GM23338 (cell line): ENCODE data around the gene NAP1L4. TPM values are rescaled to one million over a fixed set of nuclear protein-coding genes. Genes with fewer than 3 reads are reported as not detected.

Experiments
- ATAC-seq: fragments of 200-7000 bp; cut with Tn5 transposase; 3 replicates; pipeline ENCODE4 v1.9.1; 2020
- DNase-seq: peaks from one replicate; pipeline ENCODE4 v3.0.0-alpha.2; 2015; ENCODE audit warnings: low spot score
- H2AFZ ChIP-seq: fragments of 200-600 bp; sonication (generic); 2 replicates; pipeline ENCODE4 v1.8.0; 2016; ENCODE audit warnings: antibody characterized with exemption, mild to moderate bottlenecking, moderate library complexity
- H3F3A ChIP-seq: fragments of 200-600 bp; sonication (generic); replicated peaks from 2 replicates; pipeline ENCODE4 v1.8.0; 2017; ENCODE audit warnings: antibody characterized with exemption, mixed run types, low read depth
- H3K27ac ChIP-seq: fragments of 200-600 bp; sonication (generic); 2 replicates; pipeline ENCODE4 v1.6.1; 2016; ENCODE audit warnings: low read depth
- H3K27me3 ChIP-seq: fragments of 200-600 bp; sonication (generic); 2 replicates; pipeline ENCODE4 v1.8.0; 2016; ENCODE audit warnings: mild to moderate bottlenecking, mixed run types, moderate library complexity; ENCODE audit not compliant: insufficient read depth
- H3K36me3 ChIP-seq: fragments of 200-600 bp; sonication (generic); 2 replicates; pipeline ENCODE4 v1.8.0; 2016; ENCODE audit warnings: mild to moderate bottlenecking; ENCODE audit not compliant: insufficient read depth
- H3K4me1 ChIP-seq: fragments of 200-600 bp; sonication (generic); 2 replicates; pipeline ENCODE4 v1.8.0; 2016; ENCODE audit warnings: mild to moderate bottlenecking, moderate library complexity; ENCODE audit not compliant: insufficient read depth
- H3K4me2 ChIP-seq: fragments of 200-600 bp; sonication (generic); 2 replicates; pipeline ENCODE4 v1.7.1; 2017; ENCODE audit warnings: mixed run types
- H3K4me3 ChIP-seq: fragments of 200-600 bp; sonication (generic); 2 replicates; pipeline ENCODE4 v1.6.1; 2016; ENCODE audit warnings: mixed run types
- H3K79me2 ChIP-seq: fragments of 200-600 bp; sonication (generic); replicated peaks from 2 replicates; pipeline ENCODE4 v1.8.0; 2017; ENCODE audit warnings: mild to moderate bottlenecking; ENCODE audit not compliant: insufficient read depth
- H3K9me2 ChIP-seq: fragments of 200-600 bp; sonication (generic); 2 replicates; pipeline ENCODE4 v1.8.0; 2017; ENCODE audit not compliant: insufficient read depth
- H4K20me1 ChIP-seq: fragments of 200-600 bp; sonication (generic); replicated peaks from 2 replicates; pipeline ENCODE4 v1.8.0; 2017; ENCODE audit warnings: mild to moderate bottlenecking; ENCODE audit not compliant: insufficient read depth
- H3K27ac Mint-ChIP-seq: 2 replicates; pipeline ENCODE4 v1.8.0; 2020; ENCODE audit warnings: inconsistent platforms, mild to moderate bottlenecking, moderate library complexity, mixed read lengths
- H3K27me3 Mint-ChIP-seq: 3 replicates; pipeline ENCODE4 v1.8.0; 2022; ENCODE audit warnings: low read depth, mild to moderate bottlenecking, moderate library complexity, mixed read lengths, inconsistent platforms; ENCODE audit not compliant: insufficient read depth, poor library complexity
- H3K36me3 Mint-ChIP-seq: 3 replicates; pipeline ENCODE4 v1.8.0; 2021; ENCODE audit warnings: low read depth, mild to moderate bottlenecking, inconsistent platforms, moderate library complexity, mixed read lengths
- H3K4me1 Mint-ChIP-seq: 3 replicates; pipeline ENCODE4 v1.8.0; 2020; ENCODE audit warnings: mild to moderate bottlenecking, inconsistent platforms, mixed read lengths
- H3K4me3 Mint-ChIP-seq: 3 replicates; pipeline ENCODE4 v1.8.0; 2021; ENCODE audit warnings: moderate library complexity, mild to moderate bottlenecking, inconsistent platforms, mixed read lengths
- H3K9me3 Mint-ChIP-seq: 3 replicates; pipeline ENCODE4 v1.8.0; 2020; ENCODE audit warnings: moderate library complexity, mild to moderate bottlenecking, inconsistent platforms, mixed read lengths
- CREB1 ChIP-seq: fragments of 250-450 bp; sonication (Bioruptor Pico); IDR thresholded peaks from 2 replicates; pipeline ENCODE4 v1.5.0; 2020; ENCODE audit warnings: low read depth, mild to moderate bottlenecking, moderate library complexity
- ETS1 ChIP-seq: IDR thresholded peaks from 2 replicates; pipeline ENCODE4 v1.6.1; 2016; ENCODE audit warnings: antibody characterized with exemption
- EZH2 ChIP-seq: fragments of 200-600 bp; sonication (generic); IDR thresholded peaks from one replicate; pipeline ENCODE4 v1.8.0; 2017; ENCODE audit warnings: antibody characterized with exemption, mild to moderate bottlenecking, low read depth; ENCODE audit not compliant: unreplicated experiment
- EZH2phosphoT487 ChIP-seq: fragments of 200-600 bp; sonication (generic); IDR thresholded peaks from one replicate; pipeline ENCODE4 v1.8.1; 2018; ENCODE audit warnings: antibody characterized with exemption; ENCODE audit not compliant: unreplicated experiment
- JUNB ChIP-seq: IDR thresholded peaks from one replicate; pipeline ENCODE4 v1.6.1; 2016; ENCODE audit warnings: antibody characterized with exemption; ENCODE audit not compliant: unreplicated experiment
- NANOG ChIP-seq: IDR thresholded peaks from 2 replicates; pipeline ENCODE4 v1.6.1; 2016; ENCODE audit warnings: antibody characterized with exemption, borderline replicate concordance
- POLR2AphosphoS5 ChIP-seq: IDR thresholded peaks from 2 replicates; pipeline ENCODE4 v1.6.1; 2016; ENCODE audit warnings: antibody characterized with exemption, low read depth
- REST ChIP-seq: IDR thresholded peaks from one replicate; pipeline ENCODE4 v1.6.1; 2018; ENCODE audit warnings: antibody characterized with exemption; ENCODE audit not compliant: unreplicated experiment
- STAT1 ChIP-seq: IDR thresholded peaks from one replicate; pipeline ENCODE4 v1.6.1; 2016; ENCODE audit warnings: antibody characterized with exemption; ENCODE audit not compliant: unreplicated experiment
- ZNF114 ChIP-seq: fragments of 250-450 bp; sonication (Bioruptor Pico); IDR thresholded peaks from 2 replicates; pipeline ENCODE4 v1.5.0; 2020; ENCODE audit warnings: mild to moderate bottlenecking, moderate library complexity
- ZNF331 ChIP-seq: fragments of 250-450 bp; sonication (Bioruptor Pico); IDR thresholded peaks from 2 replicates; pipeline ENCODE4 v1.5.0; 2020; ENCODE audit warnings: low read depth, mild to moderate bottlenecking, moderate library complexity
- ZNF462 ChIP-seq: fragments of 250-450 bp; sonication (Bioruptor Pico); IDR thresholded peaks from 2 replicates; pipeline ENCODE4 v1.5.0; 2020; ENCODE audit warnings: mild to moderate bottlenecking, moderate library complexity
- polyA plus RNA-seq: library from polyadenylated mRNA; unstranded; fragments of >200 nt; fragmentation: Nextera tagmentation; extraction: Ambion mirVana; gene quantifications from 2 replicates; pipeline ENCODE4 v1.2.1, GENCODE V29; 2016
- total RNA-seq: library from RNA; depleted of rRNA; stranded (reverse); fragments of >200 nt; shearing (Covaris generic); gene quantifications from 2 replicates; pipeline ENCODE4 v1.2.3, GENCODE V29; 2014

The NAP1L4 gene
- total and polyA plus RNA-seq, 2 experiments from 2014 or later = 181 to 189 TPM

- TF ChIP-seq ZNF462 = no peak
- TF ChIP-seq ZNF331 = no peak
- TF ChIP-seq ZNF114 (CRISPR knock-in tag) = no peak
- TF ChIP-seq ETS1 = no peak
Observed at GRCh38 chr11:2913776-2914175, 78.4 kb downstream of the NAP1L4 start (continued).

GRCh38 chr11:2913019-2913431 is 79.1 kb downstream of the NAP1L4 start:
- no peaks in the 10 kb centered on the region for H3K27me3 ChIP-seq
- no peak for DNase-seq
- no peaks in the 10 kb centered on the region for H3K9me3 Mint-ChIP-seq
- no peak; the same call in 2 of the 3 replicates for ATAC-seq
- H3K4me2 ChIP-seq = no peak overlapping the region
- no peak overlapping the region for H3K27ac ChIP-seq
- peaks cover 13% of the 10 kb centered on the region for H3K27me3 Mint-ChIP-seq
- H3K4me1 Mint-ChIP-seq = peaks cover 17% of the 10 kb centered on the region
- no peak overlapping the region for H3K4me3 ChIP-seq
- no peak overlapping the region for H3K4me3 Mint-ChIP-seq
- no peaks in the 10 kb centered on the region for H3K79me2 ChIP-seq
- H2AFZ ChIP-seq = no peak overlapping the region
- no peaks in the 10 kb centered on the region for H3K4me1 ChIP-seq
- H4K20me1 ChIP-seq = no peaks in the 10 kb centered on the region
- no peaks in the 10 kb centered on the region for H3K36me3 ChIP-seq
- 0 out of 2 replicates have a peak, but pooled peaks cover 3% of the 10 kb centered on the region for H3F3A ChIP-seq
- H3K9me2 ChIP-seq = no peaks in the 10 kb centered on the region
- H3K36me3 Mint-ChIP-seq = no peaks in the 10 kb centered on the region
- H3K27ac Mint-ChIP-seq = no peak overlapping the region
- no peak for TF ChIP-seq CREB1
- TF ChIP-seq STAT1 = no peak
- no peak for TF ChIP-seq ETS1
- no peak for TF ChIP-seq EZH2phosphoT487
- TF ChIP-seq NANOG = no peak
- TF ChIP-seq JUNB = no peak
- TF ChIP-seq POLR2AphosphoS5 = no peak
- TF ChIP-seq EZH2 = no peak
- TF ChIP-seq REST = no peak
